Measurements from ENCODE around the gene POLR1H.

POLR1H gene

DNA sequence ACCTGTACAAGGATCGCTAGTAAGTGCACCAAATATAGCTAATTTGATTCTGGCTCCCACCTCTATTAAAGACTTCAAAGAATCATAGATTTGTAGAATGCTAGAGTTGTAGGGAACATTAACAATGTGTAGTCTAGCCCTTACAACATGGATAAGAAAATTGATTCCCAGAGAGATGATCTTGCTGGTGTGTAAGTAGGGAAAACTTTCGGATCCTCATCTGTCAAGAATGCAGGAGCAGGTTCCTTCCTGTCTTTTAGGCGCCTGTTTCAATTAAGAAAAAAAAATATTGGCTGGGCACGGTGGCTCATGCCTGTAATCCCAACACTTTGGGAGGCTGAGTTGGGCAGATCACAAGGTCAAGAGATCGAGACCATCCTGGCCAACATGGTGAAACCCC lies 26.8 kb downstream of the POLR1H start:
- TF ChIP-seq CTCF (IDR thresholded peaks at IDR 0.05; ENCODE audit: low read depth, low read length), result no peak
- TF ChIP-seq POLR2A (IDR thresholded peaks at IDR 0.05; ENCODE audit: extremely low read depth, insufficient read length), result no peak
- TF ChIP-seq, protein P1, sequence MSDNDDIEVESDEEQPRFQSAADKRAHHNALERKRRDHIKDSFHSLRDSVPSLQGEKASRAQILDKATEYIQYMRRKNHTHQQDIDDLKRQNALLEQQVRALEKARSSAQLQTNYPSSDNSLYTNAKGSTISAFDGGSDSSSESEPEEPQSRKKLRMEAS (IDR thresholded peaks at IDR 0.05; ENCODE audit: low read depth, low read length), result no peak
- TF ChIP-seq MYC (IDR thresholded peaks at IDR 0.05; ENCODE audit: low read depth, low read length), result no peak
- no peak for DNase-seq (ENCODE audit: low read depth)

GRCh38 chr6:30091577-30092381 lies 30.7 kb downstream of the POLR1H start:
- H3K4me3 ChIP-seq (ENCODE audit: low read depth, low read length), result no peak overlapping the region
- peak; percentile 34 for DNase-seq (ENCODE audit: low read depth)
- no peak for TF ChIP-seq MYC (IDR thresholded peaks at IDR 0.05; ENCODE audit: low read depth, low read length)
- TF ChIP-seq, protein P1 (IDR thresholded peaks at IDR 0.05; ENCODE audit: low read depth, low read length), result no peak
- no peak for TF ChIP-seq POLR2A (IDR thresholded peaks at IDR 0.05; ENCODE audit: extremely low read depth, insufficient read length)
- no peak for TF ChIP-seq CTCF (IDR thresholded peaks at IDR 0.05; ENCODE audit: low read depth, low read length)

More for the DNA sequence above, 26.8 kb downstream of the POLR1H start:
- H3K4me3 ChIP-seq (ENCODE audit: low read depth, low read length), result no peak overlapping the region

GRCh38 chr6:30092852-30093543 lies 31.9 kb downstream of the POLR1H start:
- DNase-seq (ENCODE audit: low read depth), result no peak
- TF ChIP-seq CTCF (IDR thresholded peaks at IDR 0.05; ENCODE audit: low read depth, low read length), result no peak
- TF ChIP-seq MYC (IDR thresholded peaks at IDR 0.05; ENCODE audit: low read depth, low read length), result no peak
- no peak for TF ChIP-seq POLR2A (IDR thresholded peaks at IDR 0.05; ENCODE audit: extremely low read depth, insufficient read length)
- TF ChIP-seq, protein P1 (IDR thresholded peaks at IDR 0.05; ENCODE audit: low read depth, low read length), result no peak
- H3K4me3 ChIP-seq (ENCODE audit: low read depth, low read length), result no peak overlapping the region

DNA sequence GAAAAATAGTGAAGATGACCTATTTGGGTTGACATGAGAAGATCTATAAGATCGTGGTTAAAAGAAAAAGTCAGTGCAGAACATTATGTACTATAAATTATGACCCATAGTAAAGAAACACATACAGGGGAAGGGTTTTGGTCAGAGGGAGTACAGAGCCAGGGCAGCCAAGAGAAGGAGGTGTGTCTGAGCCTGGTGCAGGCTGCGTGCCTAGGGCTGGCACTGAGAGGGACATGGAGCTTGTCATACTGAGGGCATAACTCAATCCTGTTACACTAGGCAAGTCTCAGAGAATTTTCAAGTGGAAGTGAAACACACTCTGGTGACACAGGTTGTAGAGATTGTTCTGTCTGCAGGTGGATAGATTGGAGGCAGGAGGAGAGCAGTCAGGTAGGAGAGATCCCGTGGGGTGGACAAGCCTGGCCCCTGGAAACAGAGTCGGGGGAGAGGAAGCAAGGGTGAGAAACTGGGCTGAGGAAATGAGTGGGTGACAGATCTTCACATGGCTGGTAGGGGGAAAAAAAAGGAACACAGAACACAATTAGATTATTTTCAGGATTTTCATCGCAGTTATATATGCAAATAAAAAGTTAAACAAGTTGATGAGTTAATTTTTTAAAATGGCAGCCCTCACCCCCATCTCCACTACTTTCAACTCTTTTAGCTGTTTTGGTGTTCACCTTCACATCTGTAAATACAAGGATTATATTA lies 33.0 kb downstream of the POLR1H start:
- H3K4me3 ChIP-seq (ENCODE audit: low read depth, low read length), result no peak overlapping the region
- DNase-seq (ENCODE audit: low read depth), result no peak
- TF ChIP-seq, protein P1 (IDR thresholded peaks at IDR 0.05; ENCODE audit: low read depth, low read length), result no peak
- TF ChIP-seq MYC (IDR thresholded peaks at IDR 0.05; ENCODE audit: low read depth, low read length), result no peak
- TF ChIP-seq CTCF (IDR thresholded peaks at IDR 0.05; ENCODE audit: low read depth, low read length), result no peak
- no peak for TF ChIP-seq POLR2A (IDR thresholded peaks at IDR 0.05; ENCODE audit: extremely low read depth, insufficient read length)

GRCh38 chr6:30096829-30097228 lies 35.8 kb downstream of the POLR1H start:
- no peak for TF ChIP-seq MYC (IDR thresholded peaks at IDR 0.05; ENCODE audit: low read depth, low read length)
- TF ChIP-seq, protein P1 (IDR thresholded peaks at IDR 0.05; ENCODE audit: low read depth, low read length), result no peak
- TF ChIP-seq POLR2A (IDR thresholded peaks at IDR 0.05; ENCODE audit: extremely low read depth, insufficient read length), result no peak
- no peak for TF ChIP-seq CTCF (IDR thresholded peaks at IDR 0.05; ENCODE audit: low read depth, low read length)
- H3K4me3 ChIP-seq (ENCODE audit: low read depth, low read length), result no peak overlapping the region
- DNase-seq (ENCODE audit: low read depth), result no peak

Data from NB4 (cell line).